NCI-H146 treated with DMSO at 0.1 percent for 48 hours (cell line): ENCODE results near the gene ESR2.

Source experiments
- DNase-seq: peaks from one replicate; lab custom pipeline; 2025; ENCODE audit not compliant: unreplicated experiment; lab: John Stamatoyannopoulos, UW

The ESR2 gene

DNA sequence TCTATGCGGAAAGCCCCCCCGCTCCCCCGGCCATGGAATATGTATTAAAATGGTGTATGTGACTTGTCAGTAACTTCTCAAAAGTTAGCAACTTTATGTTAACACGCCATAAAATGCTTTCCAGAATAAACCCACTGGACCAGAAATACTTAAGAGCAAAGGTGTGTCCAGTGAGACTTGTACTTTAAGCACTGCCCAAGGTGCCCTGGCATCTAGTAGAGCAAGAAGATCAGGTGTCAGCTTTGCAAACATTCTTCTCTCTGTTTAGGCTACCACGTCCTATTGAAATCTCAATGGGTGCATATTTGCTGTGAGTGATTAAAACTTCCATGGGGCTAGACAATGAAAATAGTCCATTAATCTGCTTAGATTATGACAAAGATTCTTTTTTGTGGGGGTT is 201.2 kb downstream of the ESR2 start:
- no peak for DNase-seq

DNA sequence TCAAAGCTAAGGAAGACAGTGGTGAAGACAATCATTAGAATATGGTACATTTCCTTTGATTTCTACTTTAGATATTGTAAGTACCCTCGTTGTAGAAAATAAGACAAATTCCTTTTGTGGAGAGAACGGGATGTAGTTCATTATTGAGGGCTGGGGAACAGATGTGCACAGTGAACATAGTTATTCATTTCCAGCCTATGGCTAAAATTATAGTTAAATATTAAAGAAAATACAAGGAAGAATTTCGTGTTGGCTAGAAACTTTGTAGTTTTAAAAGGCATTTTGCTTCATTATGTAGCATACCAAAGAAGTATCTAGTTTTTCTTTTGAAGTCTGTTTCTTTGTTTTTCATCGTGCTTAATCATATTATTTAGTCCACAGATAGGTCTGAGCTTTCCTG is 201.8 kb downstream of the ESR2 start:
- no peak for DNase-seq

DNA sequence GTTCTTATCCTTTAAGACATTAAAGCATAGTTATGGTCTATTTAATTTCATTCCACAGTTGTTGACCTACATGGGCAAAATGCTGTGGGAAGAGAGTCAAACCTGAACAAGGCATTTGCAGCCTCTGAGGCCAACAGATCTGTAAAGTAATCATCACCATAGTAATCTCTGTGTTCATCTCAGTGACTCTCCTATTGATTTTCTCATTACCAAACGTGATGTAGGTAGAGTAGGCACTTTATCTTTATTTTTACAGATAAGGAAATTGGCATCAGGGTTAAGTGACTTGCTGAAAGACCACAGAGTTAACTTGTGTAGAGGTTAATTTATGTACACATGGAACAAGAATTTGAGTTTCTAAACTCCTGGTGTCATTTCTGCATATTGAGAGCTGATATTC is 203.0 kb downstream of the ESR2 start:
- DNase-seq, result peak; percentile 7

DNA sequence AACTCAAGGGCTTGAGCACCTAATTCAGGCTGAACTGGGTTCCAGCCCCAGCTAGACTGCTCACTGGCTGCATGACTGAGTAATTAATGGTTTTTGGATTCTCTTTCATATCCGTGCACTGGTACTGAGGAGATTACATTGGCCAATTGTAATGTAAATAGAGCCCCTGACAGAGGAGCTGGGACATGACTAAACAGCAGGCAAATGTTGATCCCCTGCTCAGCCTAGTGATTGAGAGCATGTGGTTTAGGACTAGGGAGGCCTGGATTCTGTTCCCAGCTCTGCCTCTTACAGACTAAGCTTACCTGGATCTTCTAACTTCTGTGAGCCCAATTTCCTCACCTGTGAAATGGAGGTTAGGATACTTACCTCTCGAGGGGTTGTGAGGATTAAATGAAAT is 204.3 kb downstream of the ESR2 start:
- peak; percentile 3 for DNase-seq

DNA sequence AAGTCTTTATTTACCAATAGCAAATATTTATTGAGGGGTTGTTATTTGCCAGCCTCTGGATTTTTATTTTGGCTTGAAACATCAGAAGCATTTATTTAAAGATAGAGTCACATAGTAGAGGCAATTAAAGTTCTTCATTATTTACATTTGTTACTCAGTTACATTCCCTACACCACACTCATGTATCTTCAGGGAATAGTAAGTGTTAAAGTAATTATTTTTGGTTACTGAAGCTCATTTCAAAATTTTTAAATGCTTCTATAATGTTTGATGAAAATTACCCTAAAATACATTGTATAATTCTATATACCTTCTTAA is 205.6 kb downstream of the ESR2 start:
- no peak for DNase-seq

DNA sequence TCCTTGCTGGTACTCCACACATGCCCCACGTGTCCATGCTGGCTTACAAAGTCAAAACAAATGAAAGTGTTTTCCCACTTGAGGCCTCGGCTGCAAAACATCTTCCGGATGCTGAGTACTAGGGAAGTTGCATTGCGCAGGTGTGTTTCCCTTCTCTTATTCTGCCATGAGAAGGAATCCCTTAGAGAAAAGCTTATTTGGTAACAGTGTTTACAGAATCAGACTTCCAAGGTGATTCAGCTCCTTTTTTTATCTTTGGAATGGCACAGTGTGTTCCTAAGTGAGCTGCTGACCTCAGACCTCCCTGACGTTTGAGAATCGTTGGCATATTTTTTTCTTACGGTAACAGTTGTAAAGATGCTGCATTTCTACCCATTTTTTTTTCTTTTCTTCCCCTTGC is 211.3 kb downstream of the ESR2 start:
- no peak for DNase-seq

DNA sequence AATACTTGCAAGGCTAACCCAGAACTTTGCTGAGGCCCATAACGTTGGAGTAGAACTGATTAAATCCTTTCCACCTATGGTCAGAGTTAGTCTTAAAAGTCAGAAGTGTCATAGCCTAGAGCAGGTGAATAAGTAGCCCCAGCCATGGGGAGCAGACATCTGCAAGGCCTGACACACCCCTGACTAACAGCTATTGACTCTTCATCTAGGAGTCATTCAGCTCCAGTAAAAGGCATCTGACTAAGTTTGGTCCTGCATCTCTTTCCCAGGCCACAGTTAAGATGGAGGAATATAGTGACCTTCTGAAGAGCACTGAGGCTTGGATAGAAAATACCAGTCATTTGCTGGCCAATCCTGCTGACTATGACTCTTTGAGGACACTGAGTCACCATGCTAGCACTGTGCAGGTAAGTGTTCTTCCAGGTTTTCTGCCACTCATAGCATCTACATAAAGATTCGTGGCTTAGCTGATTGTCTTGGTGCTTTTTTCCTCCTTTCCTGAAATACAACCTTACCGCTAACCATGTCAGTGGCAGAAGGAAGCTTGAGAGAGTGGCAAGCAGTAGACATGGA is 212.9 kb downstream of the ESR2 start:
- DNase-seq, result no peak

DNA sequence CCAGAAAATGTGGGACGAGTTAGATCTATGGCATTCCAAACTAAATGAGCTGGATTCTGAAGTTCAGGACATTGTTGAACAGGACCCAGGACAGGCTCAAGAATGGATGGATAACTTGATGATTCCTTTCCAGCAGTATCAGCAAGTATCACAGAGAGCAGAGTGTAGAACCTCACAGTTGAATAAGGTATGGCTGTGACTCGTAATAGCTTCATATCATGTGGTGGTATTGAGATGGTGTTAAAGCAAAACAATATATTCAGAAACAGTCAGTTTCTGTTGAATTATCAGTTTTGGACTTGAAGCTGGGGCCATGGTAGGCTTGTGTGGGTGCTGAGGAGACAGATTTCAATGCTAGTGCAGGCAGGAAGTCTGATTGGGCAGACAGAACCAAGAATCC is 213.7 kb downstream of the ESR2 start:
- no peak for DNase-seq

DNA sequence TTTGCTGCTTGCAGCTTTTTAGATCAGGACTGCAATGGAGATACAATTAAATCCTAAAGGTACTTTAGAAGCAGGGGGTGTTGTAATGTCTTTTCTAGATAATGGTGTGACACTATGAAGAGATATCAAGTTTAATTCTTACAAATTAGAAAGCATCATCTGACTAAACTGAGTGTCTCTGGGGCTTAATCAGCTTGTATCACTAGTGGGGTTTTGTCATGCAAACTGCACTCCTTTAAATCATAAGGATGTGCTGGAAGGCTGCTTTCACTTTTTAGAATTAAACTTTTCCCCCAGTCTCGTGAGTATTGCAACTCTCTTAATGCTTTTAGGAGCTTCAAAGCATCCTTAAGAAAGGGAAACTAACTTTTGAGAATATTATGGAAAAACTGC is 218.6 kb downstream of the ESR2 start:
- DNase-seq, result no peak

DNA sequence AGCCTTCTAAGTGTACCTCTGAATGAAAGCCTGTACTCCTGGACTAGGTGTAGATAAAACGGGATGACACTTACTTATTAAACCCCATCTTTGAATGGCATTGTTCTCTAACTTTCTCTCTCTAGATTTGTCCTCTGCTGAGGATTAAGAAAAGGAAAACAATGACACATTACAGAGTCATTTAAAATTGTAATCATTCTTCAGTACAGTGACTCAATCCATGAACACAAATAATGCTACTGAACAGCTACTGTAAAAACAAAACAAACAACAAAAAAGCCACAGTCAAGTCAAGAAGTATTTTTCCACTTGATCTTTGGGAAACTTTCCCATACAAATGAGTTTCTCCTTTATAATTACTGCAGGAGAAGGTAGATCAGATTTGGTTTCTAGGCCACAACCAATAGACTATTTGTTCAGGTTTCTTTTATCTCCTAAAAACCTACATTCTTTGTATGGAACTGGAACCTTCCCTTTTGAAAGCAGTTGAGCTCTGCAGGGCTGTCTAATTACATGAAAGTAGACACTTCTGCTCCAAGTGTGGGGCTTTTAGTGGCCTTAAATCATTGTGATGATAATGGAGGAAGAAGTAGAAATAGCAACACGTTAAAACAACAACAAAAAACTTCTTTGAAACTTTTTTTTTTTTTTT is 219.1 kb downstream of the ESR2 start:
- no peak for DNase-seq

DNA sequence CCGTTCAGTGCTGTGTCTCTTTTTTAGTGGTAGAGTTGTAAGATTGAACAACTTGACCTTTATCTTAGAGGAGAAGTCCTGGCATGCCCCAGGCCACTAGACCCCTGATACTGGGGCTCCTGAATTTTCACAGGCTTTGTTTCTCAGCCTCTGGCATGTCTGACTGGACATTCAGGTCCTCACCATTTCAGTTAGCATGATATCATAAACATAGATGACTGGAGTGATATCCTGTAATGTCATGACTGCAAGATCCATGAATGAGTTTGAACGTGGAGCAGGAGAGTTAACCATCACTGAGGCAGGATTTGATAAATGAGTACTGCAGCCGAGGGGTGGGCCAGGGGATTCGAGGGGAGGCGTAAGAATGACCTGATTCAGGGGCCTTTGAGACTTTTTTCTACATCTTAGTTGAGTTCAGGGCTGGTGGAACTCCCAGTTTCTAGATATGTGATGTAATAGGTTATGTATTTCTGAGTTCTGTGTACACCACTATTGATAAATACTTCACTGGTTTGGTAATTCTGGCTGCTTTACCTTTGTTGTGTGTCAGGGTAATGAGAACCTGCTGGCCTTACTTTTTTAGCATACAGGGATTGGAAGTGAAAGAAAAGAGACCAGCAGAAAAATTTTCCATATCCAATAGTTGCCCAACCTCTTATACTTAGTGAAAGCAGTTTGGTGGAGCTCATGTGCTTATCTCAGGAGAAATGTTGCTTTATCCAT is 224.4 kb downstream of the ESR2 start:
- DNase-seq, result no peak

DNA sequence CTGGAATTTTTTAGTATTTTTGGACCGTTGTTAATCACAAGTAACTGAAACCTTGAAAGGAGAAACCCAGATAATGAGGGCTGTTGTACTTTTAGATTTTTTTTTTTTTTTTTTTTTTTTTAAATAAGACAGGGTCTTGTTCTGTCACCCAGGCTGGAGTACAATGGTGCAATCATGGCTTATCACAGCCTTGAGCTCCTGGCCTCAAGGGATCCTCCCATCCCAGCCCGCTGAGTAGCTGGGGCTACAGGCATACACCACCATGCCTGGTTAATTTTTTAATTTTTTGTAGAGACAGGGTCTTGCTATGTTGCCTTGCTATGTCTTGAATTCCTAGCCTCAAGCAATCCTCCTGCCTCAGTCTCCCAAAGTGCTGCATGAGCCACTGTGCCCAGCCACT is 229.7 kb downstream of the ESR2 start:
- no peak for DNase-seq

DNA sequence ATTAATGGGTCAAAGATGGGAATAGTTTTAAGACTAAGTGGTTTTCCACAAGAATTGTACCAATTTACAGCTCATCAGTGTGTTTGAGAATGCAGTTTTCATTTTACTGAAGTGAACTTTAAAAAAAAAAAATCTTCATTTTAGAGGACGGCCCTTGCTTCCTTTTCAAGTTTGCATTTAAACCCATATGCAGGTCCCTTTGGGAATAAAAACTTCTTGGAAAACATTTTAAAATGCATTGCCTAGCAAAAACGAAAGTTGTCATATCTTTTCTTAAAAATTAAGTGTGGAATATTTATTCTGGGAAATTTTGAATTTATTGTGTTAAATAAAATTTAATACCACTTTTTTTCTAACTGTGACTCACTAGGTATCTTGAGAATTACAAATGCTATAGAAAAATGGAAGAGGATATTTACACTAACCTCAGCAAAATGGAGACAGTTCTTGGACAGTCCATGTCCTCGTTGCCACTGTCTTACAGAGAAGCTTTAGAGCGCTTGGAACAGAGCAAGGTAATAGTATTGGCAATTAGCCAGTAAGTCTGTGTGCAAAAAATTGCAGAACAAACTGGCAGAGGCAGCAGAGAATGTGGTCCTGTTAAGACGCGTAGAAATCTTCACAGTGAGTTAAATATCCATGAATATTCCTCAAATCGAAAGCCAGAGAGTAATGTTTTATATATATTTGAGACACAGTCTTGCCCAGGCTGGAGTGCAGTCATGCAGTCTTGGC is 231.6 kb downstream of the ESR2 start:
- DNase-seq, result no peak

DNA sequence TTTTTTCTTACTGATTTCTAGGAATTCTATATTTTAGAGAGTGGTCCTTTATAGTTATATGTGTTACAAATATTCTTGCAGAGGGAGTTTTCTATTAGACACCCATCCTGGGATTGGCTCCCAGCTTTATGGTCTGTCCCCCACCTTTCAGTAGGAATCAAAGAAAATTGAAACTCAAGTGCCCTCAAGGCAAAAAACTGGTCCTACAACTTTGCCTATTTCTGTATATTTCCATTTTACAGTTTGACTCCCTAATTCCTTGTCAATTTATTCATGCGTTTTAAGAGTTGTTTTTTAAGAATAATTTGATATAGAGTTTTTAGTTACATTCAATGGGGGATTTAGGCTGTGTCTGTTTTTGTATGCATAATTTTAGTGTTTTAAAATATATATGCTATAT is 232.5 kb downstream of the ESR2 start:
- no peak for DNase-seq

DNA sequence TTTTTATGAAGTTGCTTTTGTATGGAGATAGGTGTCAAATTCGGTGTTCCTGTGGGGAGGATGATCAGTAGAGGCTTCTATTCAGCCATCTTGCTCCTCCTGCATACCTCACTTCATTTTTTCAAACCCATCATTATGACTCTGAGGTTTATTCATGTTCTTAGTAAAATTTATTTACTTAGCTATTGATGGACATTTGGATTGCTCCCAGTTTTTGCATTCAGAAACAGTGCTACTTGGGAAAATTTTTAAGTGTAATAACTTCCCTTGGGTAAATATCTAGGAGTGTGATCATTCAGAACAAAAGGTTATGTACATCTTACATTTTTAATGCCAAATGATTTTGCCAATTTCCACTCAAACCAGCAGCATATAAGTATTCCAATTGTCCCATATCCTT is 233.1 kb downstream of the ESR2 start:
- DNase-seq, result no peak

DNA sequence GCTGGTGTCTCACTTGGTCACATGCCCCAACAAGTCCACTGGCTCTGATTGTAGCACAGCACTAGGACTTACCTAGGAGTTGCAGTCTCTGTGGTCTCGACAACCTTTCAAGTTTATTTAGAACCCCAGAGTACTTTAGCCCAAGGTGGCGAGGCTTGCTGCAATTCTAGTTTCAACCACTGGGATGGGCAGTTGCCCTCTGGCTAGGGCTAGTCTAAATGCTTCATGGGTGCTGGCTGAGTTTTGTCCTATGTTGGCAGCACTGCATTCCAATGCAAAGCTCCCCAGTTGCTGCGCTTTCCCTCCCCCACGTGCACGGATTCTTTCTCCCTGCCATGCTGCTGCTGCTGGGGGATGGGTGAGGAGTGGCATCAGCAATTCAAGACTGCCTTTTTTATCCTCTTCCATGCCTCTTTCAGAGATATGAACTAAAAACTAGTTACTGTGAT is 233.5 kb downstream of the ESR2 start:
- DNase-seq, result no peak

DNA sequence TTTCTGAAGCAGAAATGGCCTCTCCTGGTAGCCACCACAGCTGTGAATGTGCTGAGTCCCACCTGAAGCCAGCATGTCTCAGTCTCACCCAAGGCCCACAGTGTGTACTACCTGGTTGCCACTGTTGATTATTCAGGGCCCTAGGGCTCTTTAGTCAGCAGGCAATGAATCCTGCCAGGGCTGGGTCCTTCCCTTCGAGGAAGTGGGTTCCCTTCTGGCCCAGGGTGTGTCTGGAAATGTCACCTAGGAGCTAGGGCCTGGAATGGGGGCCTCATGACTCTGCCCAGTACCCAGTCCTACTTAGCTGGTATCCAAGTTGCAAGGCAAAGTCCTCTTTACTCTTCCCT is 234.0 kb downstream of the ESR2 start:
- no peak for DNase-seq

DNA sequence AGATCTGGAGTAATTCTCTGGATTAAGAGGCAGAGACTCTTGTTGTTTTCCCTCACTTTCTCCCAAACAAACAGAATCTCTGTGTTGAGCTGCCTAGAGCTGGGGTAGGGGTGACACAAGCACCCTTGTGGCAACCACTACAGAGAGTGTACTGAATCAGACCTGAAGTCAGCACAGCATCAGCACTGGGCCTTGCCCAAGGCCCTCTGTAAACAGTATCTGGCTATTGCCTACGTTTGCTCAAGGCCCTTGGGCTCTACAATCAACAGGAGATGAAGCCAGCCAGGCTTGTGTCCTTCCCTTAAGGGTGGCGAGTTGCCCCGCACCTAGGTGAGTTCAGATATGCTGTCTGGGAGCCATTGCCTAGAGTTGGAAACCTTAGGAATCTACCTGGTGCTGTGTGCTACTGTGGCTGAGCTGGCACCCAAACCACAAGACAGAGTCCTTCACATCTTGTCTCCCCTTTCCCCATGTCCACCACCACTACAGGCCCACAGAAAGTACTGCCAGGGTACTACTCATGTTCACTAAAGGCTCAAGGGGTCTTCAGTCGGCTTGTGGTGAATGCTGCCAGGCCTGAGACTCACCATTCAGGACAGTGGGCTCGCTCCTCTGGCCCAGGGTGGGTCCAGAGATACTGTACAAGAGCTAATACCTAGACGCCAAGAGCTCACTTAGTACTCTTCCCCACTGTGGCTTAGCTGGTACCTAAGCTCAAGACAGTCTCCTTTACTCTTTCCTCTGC is 234.5 kb downstream of the ESR2 start:
- DNase-seq, result no peak

DNA sequence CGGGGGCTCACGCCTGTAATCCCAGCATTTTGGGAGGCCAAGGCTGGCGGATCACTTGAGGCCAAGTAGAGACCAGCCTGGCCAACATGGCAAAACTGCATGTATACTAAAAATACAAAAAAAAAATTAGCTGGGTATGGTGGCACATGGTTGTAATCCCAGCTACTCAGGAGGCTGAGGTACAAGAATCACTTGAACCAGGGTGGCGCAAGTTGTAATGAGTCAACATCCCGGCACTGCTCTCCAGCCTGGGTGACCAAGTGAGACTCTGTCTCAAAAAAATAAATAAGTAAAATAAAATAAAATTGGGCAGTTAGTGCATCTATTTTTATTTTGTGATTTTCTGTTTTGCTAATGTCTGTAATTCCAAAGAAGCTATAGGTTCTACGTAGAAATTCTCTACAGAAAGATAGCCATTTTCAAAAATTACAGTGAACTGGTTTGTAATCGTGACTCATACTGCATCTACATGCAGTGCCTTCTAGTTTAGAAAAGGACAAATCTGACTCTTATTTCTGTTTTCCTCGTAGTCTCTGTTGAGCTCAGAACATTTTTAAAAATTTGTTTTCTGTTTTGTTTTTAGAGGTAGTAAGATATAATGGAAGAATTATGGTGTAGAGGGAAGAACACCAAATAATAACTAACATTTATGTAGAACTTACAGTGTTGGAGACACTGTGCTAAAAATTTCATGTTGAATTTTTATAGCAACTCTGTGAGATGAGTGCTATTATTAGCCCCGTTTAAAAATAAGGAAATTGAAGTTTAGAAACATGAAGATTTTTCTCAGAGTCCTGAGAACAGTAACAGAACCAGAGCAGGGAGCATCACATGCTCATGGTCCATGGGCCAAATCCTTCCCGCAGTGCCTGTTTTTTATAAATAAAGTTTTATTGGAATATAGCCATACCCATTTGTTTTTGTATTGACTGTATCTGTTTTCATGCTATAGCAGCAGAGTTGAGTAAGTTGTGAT is 240.2 kb downstream of the ESR2 start:
- no peak for DNase-seq

DNA sequence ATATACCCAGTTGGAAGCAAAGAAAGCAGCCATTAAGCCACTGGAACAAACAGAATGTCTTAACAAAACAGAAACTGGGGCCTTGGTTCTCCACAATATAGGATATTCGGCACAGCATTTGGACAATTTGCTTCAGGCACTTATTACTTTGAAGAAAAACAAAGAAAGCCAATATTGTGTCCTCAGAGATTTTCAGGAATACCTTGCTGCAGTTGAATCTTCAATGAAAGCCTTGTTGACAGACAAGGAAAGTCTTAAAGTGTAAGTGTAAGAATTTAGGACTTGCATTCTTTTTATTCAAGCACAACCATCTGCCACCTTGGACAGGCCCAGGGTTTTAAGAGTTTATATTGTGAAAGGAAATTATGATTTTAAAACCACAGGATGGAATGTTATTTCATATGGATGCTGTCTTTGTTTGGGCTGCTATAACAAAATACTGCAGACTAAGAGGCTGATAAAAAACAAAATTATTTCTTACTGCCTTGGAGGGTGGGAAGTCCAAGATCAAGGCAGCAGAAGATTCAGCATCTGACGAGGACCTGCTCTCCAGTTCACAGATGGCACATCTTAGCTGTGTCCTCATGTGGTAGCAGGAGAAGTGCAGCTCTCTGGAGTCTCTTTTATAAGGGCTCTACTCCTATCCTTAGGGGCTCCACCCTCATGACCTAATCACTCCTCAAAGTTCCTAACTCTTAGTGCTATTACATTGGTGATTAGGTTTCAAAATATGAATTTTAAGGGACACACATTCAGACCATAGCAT is 244.4 kb downstream of the ESR2 start:
- no peak for DNase-seq
